HepG2 (cell line): ENCODE data around the gene HIPK4. TPM values are rescaled to one million over a fixed set of nuclear protein-coding genes. Genes with fewer than 3 reads are reported as not detected.

Source experiments
- ATAC-seq: fragments of 200-7000 bp; cut with Tn5 transposase; 3 replicates; pipeline ENCODE4 v1.9.1; 2020; ENCODE audit warnings: mild to moderate bottlenecking, moderate library complexity
- BruUV-seq: library from RNA; stranded (reverse); fragments of 400-500 nt; replicated peaks from 2 replicates; lab custom pipeline; 2021; lab: Mats Ljungman, UMichigan
- CTCF ChIA-PET: fragments of 300-600 bp; formaldehyde crosslinking; extraction: SDS; loops from one replicate; lab custom pipeline; 2021; ENCODE audit warnings: low total read pairs, inconsistent platforms, low intra/inter-chr PET ratio; lab: Yijun Ruan, JAX
- POLR2A ChIA-PET: fragments of 350-600 bp; sonication (Branson Sonifier 250); formaldehyde crosslinking; loops from one replicate; lab custom pipeline; 2020; ENCODE audit warnings: antibody characterized with exemption, inconsistent platforms; lab: Yijun Ruan, JAX
- DNase-seq: peaks from one replicate; pipeline ENCODE4 v3.0.0-alpha.2; 2015; ENCODE audit warnings: low spot score
- FAIRE-seq: peaks from 3 replicates; lab custom pipeline; 2011; peaks lifted over from hg19 to GRCh38; lab: Jason Lieb, UNC
- H2AFZ ChIP-seq: one replicate; pipeline ENCODE4 v1.6.1; 2011; ENCODE audit warnings: low read length, inconsistent platforms
- H3K27ac ChIP-seq: fragments of 300-600 bp; 3 replicates; pipeline ENCODE4 v1.8.0; 2011; ENCODE audit warnings: mixed run types, mild to moderate bottlenecking, mixed read lengths, low read length, inconsistent platforms; ENCODE audit not compliant: insufficient read depth; ENCODE audit errors: extremely low read length
- H3K27me3 ChIP-seq, 2 experiments: fragments of 200-600 bp in 1 of 2; 2 replicates in 1 of 2; 3 replicates in 1 of 2; pipeline versions ENCODE4 v1.6.0 to v1.8.0; 2011; ENCODE audit warnings: low read length in 2 of 2, mild to moderate bottlenecking in 2 of 2, moderate library complexity in 2 of 2, inconsistent platforms in 1 of 2; ENCODE audit not compliant: insufficient read depth in 2 of 2, control insufficient read depth in 1 of 2
- H3K36me3 ChIP-seq, 2 experiments: fragments of 200-600 bp in 1 of 2; replicated peaks in 1 of 2; 2 replicates in 1 of 2; 3 replicates in 1 of 2; pipeline versions ENCODE4 v1.5.1 to v1.8.0; 2011; ENCODE audit warnings: low read length in 2 of 2, inconsistent platforms in 1 of 2; ENCODE audit not compliant: insufficient read depth in 2 of 2, control insufficient read depth in 1 of 2
- H3K4me1 ChIP-seq: 2 replicates; pipeline ENCODE4 v1.5.1; 2012; ENCODE audit warnings: low read length, inconsistent platforms; ENCODE audit not compliant: insufficient read depth
- H3K4me2 ChIP-seq: 2 replicates; pipeline ENCODE4 v1.6.0; 2011; ENCODE audit warnings: low read depth, low read length, inconsistent platforms
- H3K4me3 ChIP-seq, 3 experiments: fragments of 200-600 bp in 1 of 3; sonication (generic), shearing (Covaris generic) in 1 of 3; replicated peaks in 1 of 3; 2 replicates each; pipeline ENCODE4 v1.5.1; 2011 to 2016; ENCODE audit warnings: low read length in 3 of 3, inconsistent platforms in 2 of 3, low read depth in 2 of 3, mild to moderate bottlenecking in 2 of 3, control low read depth in 1 of 3, mixed read lengths in 1 of 3; ENCODE audit not compliant: insufficient read depth in 1 of 3
- H3K79me2 ChIP-seq: one replicate; pipeline ENCODE4 v1.6.1; 2011; ENCODE audit warnings: low read length, inconsistent platforms; ENCODE audit not compliant: insufficient read depth
- H3K9ac ChIP-seq: 2 replicates; pipeline ENCODE4 v1.6.0; 2011; ENCODE audit warnings: mild to moderate bottlenecking, low read depth, low read length, inconsistent platforms; ENCODE audit not compliant: insufficient read depth
- H3K9me3 ChIP-seq: 2 replicates; pipeline ENCODE4 v1.5.1; 2012; ENCODE audit warnings: mild to moderate bottlenecking, low read length
- H4K20me1 ChIP-seq: 2 replicates; pipeline ENCODE4 v1.6.0; 2011; ENCODE audit warnings: inconsistent platforms, mild to moderate bottlenecking, low read length, moderate library complexity; ENCODE audit not compliant: insufficient read depth
- ARHGAP35 ChIP-seq: sonication (generic); formaldehyde crosslinking; IDR thresholded peaks from 2 replicates; pipeline ENCODE4 v1.9.0; 2022; ENCODE audit warnings: mild to moderate bottlenecking, inconsistent platforms, moderate library complexity, missing genetic modification reagents, borderline replicate concordance
- ELF4 ChIP-seq: sonication (generic); formaldehyde crosslinking; IDR thresholded peaks from 2 replicates; pipeline ENCODE4 v1.5.0; 2020; ENCODE audit warnings: missing genetic modification reagents, mild to moderate bottlenecking, moderate library complexity, borderline replicate concordance
- ISX ChIP-seq: sonication (generic); formaldehyde crosslinking; conservative IDR thresholded peaks from 2 replicates; pipeline ENCODE4 v1.5.0; 2020; ENCODE audit warnings: missing genetic modification reagents
- KAT7 ChIP-seq: IDR thresholded peaks from 2 replicates; pipeline ENCODE4 v1.6.1; 2018; ENCODE audit warnings: borderline replicate concordance, missing compliant biosample characterization
- KLF13 ChIP-seq: sonication (generic); formaldehyde crosslinking; IDR thresholded peaks from 2 replicates; pipeline ENCODE4 v1.4.0; 2020; ENCODE audit warnings: mild to moderate bottlenecking, missing genetic modification reagents
- MEIS1 ChIP-seq: sonication (generic); formaldehyde crosslinking; IDR thresholded peaks from 2 replicates; pipeline ENCODE4 v1.9.0; 2021; ENCODE audit warnings: mild to moderate bottlenecking, missing genetic modification reagents, moderate library complexity, borderline replicate concordance
- NCOR1 ChIP-seq: fragments of 200-600 bp; sonication (generic); IDR thresholded peaks from 2 replicates; pipeline ENCODE4 v1.7.0; 2017; ENCODE audit warnings: antibody characterized with exemption, low read length, borderline replicate concordance
- NFKBIZ ChIP-seq: IDR thresholded peaks from 2 replicates; pipeline ENCODE4 v1.6.1; 2018; ENCODE audit warnings: missing genetic modification reagents, missing compliant biosample characterization
- RORA ChIP-seq: sonication (generic); formaldehyde crosslinking; IDR thresholded peaks from 2 replicates; pipeline ENCODE4 v1.5.0; 2020; ENCODE audit warnings: mild to moderate bottlenecking, missing genetic modification reagents, moderate library complexity
- SKI ChIP-seq: fragments of 450-650 bp; IDR thresholded peaks from one replicate; pipeline ENCODE4 v1.6.1; 2018; ENCODE audit warnings: mild to moderate bottlenecking; ENCODE audit not compliant: partially characterized antibody
- TCF7 ChIP-seq: sonication (generic); IDR thresholded peaks from 2 replicates; pipeline ENCODE4 v1.6.1; 2016; ENCODE audit warnings: antibody characterized with exemption, low read depth
- ZBTB33 ChIP-seq: sonication (generic); formaldehyde crosslinking; IDR thresholded peaks from 2 replicates; pipeline ENCODE4 v1.4.0; 2020; ENCODE audit warnings: missing genetic modification reagents
- ZFP36 ChIP-seq: fragments of 150-350 bp; IDR thresholded peaks from 2 replicates; pipeline ENCODE4 v1.6.1; 2018; ENCODE audit warnings: borderline replicate concordance, low read length, low read depth; ENCODE audit not compliant: partially characterized antibody
- ZNF503 ChIP-seq: sonication (generic); formaldehyde crosslinking; IDR thresholded peaks from 2 replicates; pipeline ENCODE4 v1.4.0; 2020; ENCODE audit warnings: missing genetic modification reagents
- ZNF552 ChIP-seq: sonication (generic); formaldehyde crosslinking; IDR thresholded peaks from 2 replicates; pipeline ENCODE4 v1.9.0; 2022; ENCODE audit warnings: missing genetic modification reagents, mild to moderate bottlenecking, borderline replicate concordance
- ZNF790 ChIP-seq: sonication (generic); formaldehyde crosslinking; IDR thresholded peaks from 2 replicates; pipeline ENCODE4 v1.8.0; 2022; ENCODE audit warnings: missing genetic modification reagents, mild to moderate bottlenecking, borderline replicate concordance
- WGBS: methylation state at CpG from one replicate; pipeline ENCODE4 v1.1.6; 2017; ENCODE audit warnings: low lambda C conversion rate; 5-methylcytosine and 5-hydroxymethylcytosine counted together
- in situ Hi-C: cut with HindIII; loops from 2 replicates; pipeline ENCODE4 v1.10.0; 2017; ENCODE audit warnings: low pct_unique_long_range_greater_than_20kb; ENCODE audit not compliant: extremely low pct_ligation_motif_present
- intact Hi-C: fragments of 100-400 bp; cut with micrococcal nuclease; formaldehyde crosslinking; loops from one replicate; pipeline ENCODE4 v1.10.0; 2022; ENCODE audit not compliant: unreplicated experiment
- polyA plus RNA-seq, 8 experiments: library from polyadenylated mRNA; depleted of rRNA in 3 of 8; stranded (reverse) in 7 of 8; unstranded in 1 of 8; fragments of >200 nt; fragmentation: Illumina TruSeq in 4 of 8; extraction: Trizol in 4 of 8; gene quantifications; 2 replicates each; pipeline versions ENCODE4 v1.2.1 to v1.2.3, GENCODE V29; 2011 to 2016; ENCODE audit warnings: low read depth in 4 of 8, missing spikeins in 1 of 8, mixed read lengths in 1 of 8; ENCODE audit not compliant: insufficient read depth in 1 of 8
- total RNA-seq, 5 experiments: library from RNA; depleted of rRNA; stranded (reverse); fragments of >200 nt; fragmentation: Illumina TruSeq; extraction: Trizol; gene quantifications; 2 replicates each; pipeline ENCODE4 v1.2.3, GENCODE V29; 2016; ENCODE audit warnings: low read depth in 1 of 5

The HIPK4 gene
- total and polyA plus RNA-seq, 2 of the 13 experiments (the other 11 are each of a cell fraction or from before 2014, with no cell fraction given): 0.03 TPM; not detected in 1

- TF ChIP-seq ZBTB33 (CRISPR knock-in tag) (no peak), ISX (CRISPR knock-in tag) (no peak), KLF13 (CRISPR knock-in tag) (no peak), TCF7 (no peak), MEIS1 (CRISPR knock-in tag) (no peak), KAT7 (CRISPR knock-in tag) (no peak)
Measured at GRCh38 chr19:40425450-40426287, 35.7 kb upstream of the HIPK4 start, which contains the start of gene SERTAD1 (continued).

- H3K4me2 ChIP-seq: peak overlapping the region; percentile 99
- peaks cover 49% of the 10 kb centered on the region for H3K4me1 ChIP-seq
- no peak for FAIRE-seq
- DNase-seq: no peak
- no peaks in the 10 kb centered on the region for H3K9me3 ChIP-seq
- no TSS peak for BruUV-seq
- WGBS: 5% methylated on average over 19 of the region's 28 CpGs
- H3K27me3 ChIP-seq: no peaks in the 10 kb centered on the region; a peak in 1 of 5 replicates
- no peak for ATAC-seq
- in situ Hi-C loops: no loop called here
- no peak overlapping the region for H2AFZ ChIP-seq
- H3K36me3 ChIP-seq: peaks cover 0 to 2% of the 10 kb centered on the region in 2 experiments; a peak in 1 of 5 replicates
- peaks cover 10% of the 10 kb centered on the region for H3K79me2 ChIP-seq
- ChIA-PET POLR2A (interaction anchor here (2.5 to 4.5 kb wide), 3 partner anchors 10 to 40 kb away, joined by 36 to 80 read pairs (median 47); partner anchors contain the start of genes BLVRB, SERTAD3 and SPTBN4), CTCF (interaction anchor here (1.0 kb wide), 1 partner anchor 19 kb away, joined by 4 read pairs; the partner anchor contains the start of gene SERTAD3)
- peak overlapping the region; percentile 63 to 94 (median 86) for H3K4me3 ChIP-seq
- peak overlapping the region; percentile 85 for H3K9ac ChIP-seq
- no peaks in the 10 kb centered on the region for H4K20me1 ChIP-seq
- intact Hi-C loops: loop anchor here (10.0 kb wide), 1 partner anchor 80 kb away; the partner anchor contains the start of genes C19orf47 and PLD3
- peak overlapping the region; percentile 96 for H3K27ac ChIP-seq
- TF ChIP-seq ZNF552 (no peak), RORA (CRISPR knock-in tag) (no peak), SKI (no peak), NCOR1 (no peak), ZFP36 (no peak), ELF4 (CRISPR knock-in tag) (no peak), NFKBIZ (no peak), MEIS1 (CRISPR knock-in tag) (no peak), ZNF503 (CRISPR knock-in tag) (no peak), ZNF790 (0 out of 2 replicates have a peak, but pooled peaks have one; percentile 3), ARHGAP35 (CRISPR knock-in tag) (no peak)
Measured at GRCh38 chr19:40424637-40425449, 34.9 kb upstream of the HIPK4 start.
